ENCODE results near the gene GPRASP3. TPM values are rescaled to one million over a fixed set of nuclear protein-coding genes. Genes with fewer than 3 reads are reported as not detected.

The GPRASP3 gene
- total RNA-seq, 1 donor from 2014 or later, result 9.5 TPM

DNA sequence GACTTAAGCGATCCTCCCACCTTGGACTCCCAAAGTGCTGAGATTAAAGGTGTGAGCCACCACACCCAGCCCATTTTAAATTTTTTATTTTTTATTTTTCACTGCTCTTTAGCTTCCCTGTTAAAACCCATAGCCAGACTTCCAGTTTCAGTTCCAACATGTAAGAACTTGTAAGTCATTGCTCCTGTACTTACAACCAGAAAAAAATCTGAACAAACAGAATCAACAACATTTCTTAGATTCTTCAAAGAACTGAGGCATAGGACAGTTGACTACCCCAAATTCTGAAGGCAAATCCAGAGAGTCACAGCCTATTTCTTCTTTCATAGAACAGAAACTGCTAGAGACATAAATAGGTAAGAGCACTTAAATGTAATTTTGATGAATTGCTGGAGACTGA lies 8.1 kb downstream of the GPRASP3 start:
- H3K36me3 ChIP-seq (ENCODE audit: control insufficient read depth, insufficient read depth, low read length), result no peaks in the 10 kb centered on the region
- TF ChIP-seq, protein P1, sequence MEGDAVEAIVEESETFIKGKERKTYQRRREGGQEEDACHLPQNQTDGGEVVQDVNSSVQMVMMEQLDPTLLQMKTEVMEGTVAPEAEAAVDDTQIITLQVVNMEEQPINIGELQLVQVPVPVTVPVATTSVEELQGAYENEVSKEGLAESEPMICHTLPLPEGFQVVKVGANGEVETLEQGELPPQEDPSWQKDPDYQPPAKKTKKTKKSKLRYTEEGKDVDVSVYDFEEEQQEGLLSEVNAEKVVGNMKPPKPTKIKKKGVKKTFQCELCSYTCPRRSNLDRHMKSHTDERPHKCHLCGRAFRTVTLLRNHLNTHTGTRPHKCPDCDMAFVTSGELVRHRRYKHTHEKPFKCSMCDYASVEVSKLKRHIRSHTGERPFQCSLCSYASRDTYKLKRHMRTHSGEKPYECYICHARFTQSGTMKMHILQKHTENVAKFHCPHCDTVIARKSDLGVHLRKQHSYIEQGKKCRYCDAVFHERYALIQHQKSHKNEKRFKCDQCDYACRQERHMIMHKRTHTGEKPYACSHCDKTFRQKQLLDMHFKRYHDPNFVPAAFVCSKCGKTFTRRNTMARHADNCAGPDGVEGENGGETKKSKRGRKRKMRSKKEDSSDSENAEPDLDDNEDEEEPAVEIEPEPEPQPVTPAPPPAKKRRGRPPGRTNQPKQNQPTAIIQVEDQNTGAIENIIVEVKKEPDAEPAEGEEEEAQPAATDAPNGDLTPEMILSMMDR (IDR thresholded peaks at IDR 0.05; ENCODE audit: insufficient read depth, low read length, poor library complexity, severe bottlenecking), result no peak
- DNase-seq (ENCODE audit: low read depth), result no peak
- no peak overlapping the region for H3K4me3 ChIP-seq (ENCODE audit: low read depth, low read length)
- no peaks in the 10 kb centered on the region for H3K27me3 ChIP-seq (ENCODE audit: control insufficient read depth, insufficient read depth, low read length)

DNA sequence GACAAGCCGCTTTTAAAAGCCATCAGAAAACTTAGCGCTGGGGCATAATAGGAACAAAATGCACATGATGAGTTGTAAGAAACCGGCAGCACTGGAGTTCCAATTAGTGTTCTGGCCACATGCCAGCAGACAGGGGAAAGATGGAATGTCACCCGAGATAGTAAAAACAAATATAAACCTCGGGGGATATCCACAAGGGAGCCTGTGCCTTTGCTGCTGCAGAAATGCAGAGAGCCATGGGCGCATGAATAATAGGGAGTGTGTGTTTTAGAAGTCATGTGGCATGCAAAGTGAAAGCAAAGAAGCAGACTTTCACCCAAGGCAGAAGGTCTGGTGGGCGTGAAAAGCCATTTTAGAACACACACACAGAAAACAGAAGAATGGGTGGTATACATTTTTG lies 19.1 kb downstream of the GPRASP3 start:
- TF ChIP-seq, protein P1 (IDR thresholded peaks at IDR 0.05; ENCODE audit: insufficient read depth, low read length, poor library complexity, severe bottlenecking), result no peak
- Histone ChIP-seq H3K36me3 (ENCODE audit: control insufficient read depth, insufficient read depth, low read length) (no peaks in the 10 kb centered on the region), H3K4me3 (ENCODE audit: low read depth, low read length) (no peak overlapping the region), H3K27me3 (ENCODE audit: control insufficient read depth, insufficient read depth, low read length) (no peaks in the 10 kb centered on the region)
- DNase-seq (ENCODE audit: low read depth), result no peak

DNA sequence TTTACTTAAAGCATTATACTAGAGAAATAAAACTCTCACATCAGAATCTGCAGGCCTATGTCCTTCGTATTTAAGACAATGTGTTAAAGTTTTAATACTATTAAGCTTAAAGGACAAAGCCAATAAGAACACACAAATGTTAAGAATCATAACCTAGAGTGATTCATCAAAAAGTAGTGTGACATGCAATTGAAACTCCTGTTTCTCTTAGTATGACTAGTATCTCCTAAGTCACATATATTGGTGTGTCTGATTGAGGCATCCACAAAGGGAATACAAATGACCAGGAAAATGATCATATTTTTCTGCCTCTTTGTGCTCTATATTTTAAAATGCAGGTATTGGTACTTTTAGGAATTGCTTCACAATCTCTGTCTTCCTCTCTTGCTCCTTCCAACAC lies 23.8 kb downstream of the GPRASP3 start:
- no peak for DNase-seq (ENCODE audit: low read depth)
- Histone ChIP-seq H3K4me3 (ENCODE audit: low read depth, low read length) (no peak overlapping the region), H3K36me3 (ENCODE audit: control insufficient read depth, insufficient read depth, low read length) (no peaks in the 10 kb centered on the region), H3K27me3 (ENCODE audit: control insufficient read depth, insufficient read depth, low read length) (no peaks in the 10 kb centered on the region)
- TF ChIP-seq, protein P1 (IDR thresholded peaks at IDR 0.05; ENCODE audit: insufficient read depth, low read length, poor library complexity, severe bottlenecking), result no peak

DNA sequence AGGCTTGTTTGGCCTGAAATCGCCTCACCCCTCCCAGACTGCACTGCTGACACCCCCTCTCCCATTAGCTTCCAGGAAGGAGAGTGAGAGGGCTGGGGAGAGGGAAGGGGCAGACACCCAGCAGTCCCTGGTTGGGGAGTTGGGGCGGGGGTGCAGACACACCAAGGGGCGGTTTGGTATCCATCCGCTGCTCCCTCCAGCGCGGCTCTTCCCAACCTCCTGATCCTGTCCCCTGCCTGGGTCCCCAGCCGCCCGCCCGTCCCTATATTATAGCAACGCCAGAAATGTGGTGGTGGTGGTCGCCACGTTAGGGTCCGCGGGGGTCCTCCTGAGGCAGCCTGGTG lies 24.9 kb downstream of the GPRASP3 start:
- TF ChIP-seq, protein P1 (IDR thresholded peaks at IDR 0.05; ENCODE audit: insufficient read depth, low read length, poor library complexity, severe bottlenecking), result no peak
- H3K4me3 ChIP-seq (ENCODE audit: low read depth, low read length), result peak overlapping the region; percentile 53
- no peak for DNase-seq (ENCODE audit: low read depth)
- no peaks in the 10 kb centered on the region for H3K36me3 ChIP-seq (ENCODE audit: control insufficient read depth, insufficient read depth, low read length)
- no peaks in the 10 kb centered on the region for H3K27me3 ChIP-seq (ENCODE audit: control insufficient read depth, insufficient read depth, low read length)

DNA sequence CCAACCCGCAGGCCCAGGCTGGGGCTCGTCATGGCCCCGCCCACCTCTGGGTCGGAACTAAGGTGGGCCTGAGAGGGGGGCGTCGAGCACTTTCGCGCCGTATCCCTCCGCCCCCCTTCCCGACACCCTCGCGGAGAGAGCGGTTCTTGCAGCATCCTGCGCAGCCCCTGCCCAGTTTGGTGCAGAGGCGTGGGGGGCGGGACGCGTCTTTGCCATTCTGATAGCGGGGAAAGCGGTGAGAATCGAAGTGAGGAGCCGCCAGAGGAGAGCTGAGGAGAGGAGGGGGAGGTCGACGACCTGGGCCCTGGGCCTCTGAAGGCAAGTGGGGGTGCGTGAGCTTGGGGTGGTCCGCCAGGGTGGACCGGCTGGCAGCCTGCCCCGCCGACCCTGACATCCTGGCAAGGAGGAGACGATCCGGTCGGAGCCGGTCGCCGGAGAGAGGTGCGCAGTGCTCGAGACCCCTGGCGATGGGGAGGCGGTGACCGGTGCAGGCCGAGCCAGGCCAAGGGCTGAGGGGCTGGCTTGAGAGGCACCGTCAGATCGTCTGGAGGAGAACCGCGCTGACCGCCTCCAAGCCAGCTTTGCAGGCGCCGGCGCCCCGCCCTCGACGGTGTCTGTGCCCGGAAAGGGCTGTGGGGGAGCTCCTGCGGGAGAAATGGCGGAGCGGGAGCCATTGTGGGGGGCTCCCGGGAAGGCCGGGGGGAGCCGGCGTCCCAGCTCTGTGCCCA lies 25.5 kb downstream of the GPRASP3 start:
- DNase-seq (ENCODE audit: low read depth), result no peak
- Histone ChIP-seq H3K4me3 (ENCODE audit: low read depth, low read length) (peak overlapping the region; percentile 53), H3K36me3 (ENCODE audit: control insufficient read depth, insufficient read depth, low read length) (no peaks in the 10 kb centered on the region), H3K27me3 (ENCODE audit: control insufficient read depth, insufficient read depth, low read length) (no peaks in the 10 kb centered on the region)
- TF ChIP-seq, protein P1 (IDR thresholded peaks at IDR 0.05; ENCODE audit: insufficient read depth, low read length, poor library complexity, severe bottlenecking), result no peak

DNA sequence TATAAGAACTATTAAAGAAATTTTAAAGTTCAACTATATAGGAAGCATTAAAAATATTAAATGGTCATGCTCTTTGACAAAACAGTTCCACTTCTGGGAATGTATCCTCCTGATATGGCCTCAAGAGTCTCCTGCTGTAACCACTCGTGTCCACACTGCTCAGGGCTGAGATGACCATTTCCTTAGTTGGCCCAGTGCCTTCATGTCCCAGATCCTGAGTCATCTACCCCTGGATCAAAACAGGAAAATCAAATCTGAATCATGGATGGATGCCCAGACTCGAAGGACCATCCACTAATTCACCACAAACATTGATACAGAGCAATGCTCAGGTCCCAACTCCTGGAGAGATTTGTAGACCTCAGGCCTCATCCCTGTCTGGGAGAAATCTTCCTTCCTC lies 44.7 kb downstream of the GPRASP3 start:
- Histone ChIP-seq H3K27me3 (ENCODE audit: control insufficient read depth, insufficient read depth, low read length) (no peaks in the 10 kb centered on the region), H3K36me3 (ENCODE audit: control insufficient read depth, insufficient read depth, low read length) (no peaks in the 10 kb centered on the region), H3K4me3 (ENCODE audit: low read depth, low read length) (no peak overlapping the region)
- TF ChIP-seq, protein P1 (IDR thresholded peaks at IDR 0.05; ENCODE audit: insufficient read depth, low read length, poor library complexity, severe bottlenecking), result no peak
- no peak for DNase-seq (ENCODE audit: low read depth)

Measured in kidney epithelial cell (primary cell).